Stimulated activated CD4-positive, alpha-beta T cell treated with anti-CD3 and anti-CD28 coated beads, TNF-alpha, amount 100 ng/mL, for 1 hour (primary cell): Measurements from ENCODE around the gene SPATA45.
"Not testable (repeated sequence)": the region's sequence is repeated elsewhere in the genome, so short reads cannot be mapped to it uniquely, and the experiment has no call there.

Experiments
- DNase-seq, 3 donors: peaks; one replicate each; pipeline ENCODE4 v3.0.0-alpha.2; 2020; ENCODE audit warnings: low read depth in 3 of 3, low spot score in 1 of 3

SPATA45 gene

GRCh38 chr1:212833211-212834207 is 13.9 kb downstream of the SPATA45 start:
- not testable (repeated sequence) for DNase-seq

GRCh38 chr1:212828395-212828794 is 19.1 kb downstream of the SPATA45 start:
- DNase-seq, result no peak

GRCh38 chr1:212827831-212828278 is 19.6 kb downstream of the SPATA45 start:
- DNase-seq, result no peak

- DNase-seq, result no peak
Measured at GRCh38 chr1:212827171-212827776, 20.2 kb downstream of the SPATA45 start.

- DNase-seq, result no peak
Measured at GRCh38 chr1:212825798-212826452, 21.5 kb downstream of the SPATA45 start.

GRCh38 chr1:212824201-212824600 is 23.2 kb downstream of the SPATA45 start:
- DNase-seq, result no peak

- DNase-seq, result no peak
Measured at GRCh38 chr1:212822956-212823355, 24.5 kb downstream of the SPATA45 start.

- no peak for DNase-seq
Measured at GRCh38 chr1:212820969-212821368, 26.5 kb downstream of the SPATA45 start.

GRCh38 chr1:212819726-212820125 is 27.7 kb downstream of the SPATA45 start:
- DNase-seq, result no peak

- no peak for DNase-seq
Measured at GRCh38 chr1:212816567-212817278, 30.7 kb downstream of the SPATA45 start.

- DNase-seq, result no peak
Measured at GRCh38 chr1:212814537-212815334, 32.7 kb downstream of the SPATA45 start.

- no peak for DNase-seq
Measured at GRCh38 chr1:212805767-212806166, 41.7 kb downstream of the SPATA45 start.

- no peak for DNase-seq
Measured at GRCh38 chr1:212797681-212798080, 49.8 kb downstream of the SPATA45 start.

GRCh38 chr1:212794561-212795014 is 52.9 kb downstream of the SPATA45 start:
- no peak for DNase-seq

- DNase-seq, result no peak
Measured at GRCh38 chr1:212792396-212792908, 55.0 kb downstream of the SPATA45 start.

GRCh38 chr1:212791676-212792395 is 55.6 kb downstream of the SPATA45 start, which contains the start of the genes NSL1 and TATDN3:
Gene NSL1, minus strand, starts transcription at chr1:212791777. Its CDS starts 14 bp downstream, at chr1:212791763.
Gene TATDN3, plus strand, starts transcription at chr1:212791894. Its CDS starts 28 bp downstream, at chr1:212791922.
- peak; percentile 76 to 99 (median 90) for DNase-seq

- no peak for DNase-seq
Measured at GRCh38 chr1:212791261-212791675, 56.2 kb downstream of the SPATA45 start.

- no peak for DNase-seq
Measured at GRCh38 chr1:212785871-212786270, 61.6 kb downstream of the SPATA45 start.

GRCh38 chr1:212783976-212784375 is 63.5 kb downstream of the SPATA45 start:
- no peak for DNase-seq
